HCT116 (cell line): Measurements from ENCODE around the gene UBE2E1. TPM values are rescaled to one million over a fixed set of nuclear protein-coding genes. Genes with fewer than 3 reads are reported as not detected.

ENCODE experiments used
- ATAC-seq: fragments of 200-7000 bp; cut with Tn5 transposase; 2 replicates; pipeline ENCODE4 v1.9.1; 2020; ENCODE audit warnings: mild to moderate bottlenecking, moderate library complexity
- BruUV-seq: library from RNA; stranded (reverse); fragments of 400-500 nt; replicated peaks from 2 replicates; lab custom pipeline; 2021; lab: Mats Ljungman, UMichigan
- CTCF ChIA-PET: fragments of 300-600 bp; sonication (Branson Sonifier 250); formaldehyde crosslinking; loops from one replicate; lab custom pipeline; 2021; ENCODE audit warnings: antibody characterized with exemption; lab: Charles Lee
- POLR2A ChIA-PET: fragments of 300-600, 350-600 bp; sonication (Branson Sonifier 250); formaldehyde crosslinking; loops from one replicate; lab custom pipeline; 2021; ENCODE audit warnings: antibody characterized with exemption; lab: Charles Lee
- RAD21 ChIA-PET, 2 experiments: fragments of 300-600 bp; sonication (Branson Sonifier 250); formaldehyde crosslinking; loops; one replicate each; lab custom pipeline; 2023; ENCODE audit warnings: low total read pairs in 2 of 2; ENCODE audit not compliant: uncharacterized antibody in 2 of 2, unreplicated experiment in 2 of 2, low non-redundant PET in 1 of 2; lab: Charles Lee
- DNase-seq: peaks from one replicate; pipeline ENCODE4 v3.0.0-alpha.2; 2010; ENCODE audit warnings: low read depth, low spot score
- H2AFZ ChIP-seq: fragments of 200-600 bp; shearing (Covaris generic), sonication (generic); 2 replicates; pipeline ENCODE4 v1.6.1; 2017; ENCODE audit warnings: low read depth, mixed run types, mixed read lengths, antibody characterized with exemption, low read length; ENCODE audit not compliant: poor library complexity, severe bottlenecking
- H3K27ac ChIP-seq: 2 replicates; pipeline ENCODE4 v1.5.1; 2012; ENCODE audit warnings: low read depth, low read length
- H3K27me3 ChIP-seq: fragments of 200-600 bp; sonication (generic); 2 replicates; pipeline ENCODE4 v1.6.1; 2016; ENCODE audit warnings: mixed run types, low read length, mixed read lengths; ENCODE audit not compliant: insufficient read depth
- H3K36me3 ChIP-seq, 2 experiments: fragments of 200-500 bp in 1 of 2; fragments of 200-600 bp in 1 of 2; sonication (Bioruptor generic) in 1 of 2; sonication (generic) in 1 of 2; 2 replicates each; pipeline versions ENCODE4 v1.5.1 to v1.6.1; 2014 to 2016; ENCODE audit warnings: low read length in 2 of 2, inconsistent platforms in 1 of 2, mixed read lengths in 1 of 2, mixed run types in 1 of 2; ENCODE audit not compliant: insufficient read depth in 2 of 2, control insufficient read depth in 1 of 2
- H3K4me1 ChIP-seq, 2 experiments: fragments of 200-600 bp in 1 of 2; sonication (generic) in 1 of 2; 2 replicates each; pipeline versions ENCODE4 v1.5.1 to v1.6.1; 2012 to 2017; ENCODE audit warnings: low read length in 2 of 2, inconsistent platforms in 1 of 2, mild to moderate bottlenecking in 1 of 2, mixed read lengths in 1 of 2, mixed run types in 1 of 2, moderate library complexity in 1 of 2; ENCODE audit not compliant: insufficient read depth in 2 of 2, control insufficient read depth in 1 of 2
- H3K4me2 ChIP-seq: fragments of 200-600 bp; sonication (generic); 2 replicates; pipeline ENCODE4 v1.6.1; 2017; ENCODE audit warnings: mixed run types, low read length, mixed read lengths
- H3K4me3 ChIP-seq, 2 experiments: fragments of 200-600 bp in 1 of 2; sonication (generic) in 1 of 2; replicated peaks in 1 of 2; 2 replicates each; pipeline ENCODE4 v1.5.1; 2011 to 2016; ENCODE audit warnings: low read length in 2 of 2, control low read depth in 1 of 2, low read depth in 1 of 2, mild to moderate bottlenecking in 1 of 2, mixed read lengths in 1 of 2, mixed run types in 1 of 2
- H3K79me2 ChIP-seq: fragments of 200-600 bp; sonication (generic); 2 replicates; pipeline ENCODE4 v1.6.1; 2017; ENCODE audit warnings: mild to moderate bottlenecking, mixed run types, low read length, moderate library complexity, mixed read lengths; ENCODE audit not compliant: insufficient read depth
- H3K9ac ChIP-seq: fragments of 200-600 bp; sonication (generic); 2 replicates; pipeline ENCODE4 v1.6.1; 2016; ENCODE audit warnings: low read length, mixed read lengths
- H3K9me2 ChIP-seq: fragments of 200-600 bp; sonication (generic), shearing (Covaris generic); 2 replicates; pipeline ENCODE4 v1.6.1; 2017; ENCODE audit warnings: mixed run types, mild to moderate bottlenecking, moderate library complexity; ENCODE audit not compliant: insufficient read depth
- H3K9me3 ChIP-seq, 2 experiments: fragments of 200-500 bp in 1 of 2; fragments of 200-600 bp in 1 of 2; sonication (Bioruptor generic) in 1 of 2; sonication (generic) in 1 of 2; 2 replicates each; pipeline ENCODE4 v1.6.1; 2014 to 2017; ENCODE audit warnings: low read length in 2 of 2, mixed read lengths in 2 of 2, inconsistent platforms in 1 of 2, low read depth in 1 of 2, mild to moderate bottlenecking in 1 of 2, mixed run types in 1 of 2, moderate library complexity in 1 of 2; ENCODE audit not compliant: control insufficient read depth in 1 of 2, insufficient read depth in 1 of 2
- H4K20me1 ChIP-seq: fragments of 200-600 bp; sonication (generic), shearing (Covaris generic); 2 replicates; pipeline ENCODE4 v1.6.1; 2017; ENCODE audit warnings: mixed run types, mild to moderate bottlenecking, moderate library complexity; ENCODE audit not compliant: insufficient read depth
- ATF3 ChIP-seq: IDR thresholded peaks from 2 replicates; pipeline ENCODE4 v1.6.1; 2012
- EGR1 ChIP-seq: IDR thresholded peaks from 2 replicates; pipeline ENCODE4 v1.6.1; 2012; ENCODE audit warnings: low read depth
- ELF1 ChIP-seq: IDR thresholded peaks from 2 replicates; pipeline ENCODE4 v1.6.1; 2012; ENCODE audit warnings: low read depth, borderline replicate concordance
- FOSL1 ChIP-seq: IDR thresholded peaks from 2 replicates; pipeline ENCODE4 v1.6.1; 2012; ENCODE audit warnings: low read depth
- POLR2AphosphoS5 ChIP-seq: IDR thresholded peaks from 2 replicates; pipeline ENCODE4 v1.6.1; 2011; ENCODE audit warnings: mild to moderate bottlenecking, low read depth, low read length, moderate library complexity
- RAD21 ChIP-seq: IDR thresholded peaks from 2 replicates; pipeline ENCODE4 v1.6.1; 2012; ENCODE audit warnings: low read depth, mild to moderate bottlenecking
- SP1 ChIP-seq: IDR thresholded peaks from 2 replicates; pipeline ENCODE4 v1.6.1; 2012; ENCODE audit warnings: low read depth
- SRF ChIP-seq: IDR thresholded peaks from 2 replicates; pipeline ENCODE4 v1.6.1; 2012; ENCODE audit warnings: low read depth
- YY1 ChIP-seq: IDR thresholded peaks from 2 replicates; pipeline ENCODE4 v1.6.1; 2011; ENCODE audit warnings: low read length, low read depth, moderate library complexity, mild to moderate bottlenecking; ENCODE audit not compliant: insufficient replicate concordance; ENCODE audit errors: extremely low read depth
- intact Hi-C: fragments of 100-400 bp; cut with micrococcal nuclease; formaldehyde crosslinking; loops from 2 replicates; pipeline ENCODE4 v1.10.0; 2022
- total RNA-seq: library from RNA; stranded (reverse); gene quantifications from one replicate; pipeline ENCODE4 v1.2.1, GENCODE V29; 2021; ENCODE audit not compliant: unreplicated experiment

The UBE2E1 gene
- total RNA-seq, 1 experiment from 2014 or later, result 75.1 TPM

- Histone ChIP-seq H3K4me2 (peak overlapping the region; percentile 93), H3K79me2 (peaks cover 33% of the 10 kb centered on the region), H2AFZ (peak overlapping the region; percentile 99), H3K4me1 (peaks cover 0 to 23% of the 10 kb centered on the region in 2 experiments; a peak in 3 of 4 replicates), H3K9me2 (no peaks in the 10 kb centered on the region), H3K9me3 (no peaks in the 10 kb centered on the region), H3K9ac (peak overlapping the region; percentile 67), H3K27ac (no peak overlapping the region; the same call in 1 of the 2 replicates), H3K27me3 (no peaks in the 10 kb centered on the region), H3K4me3 (peak overlapping the region; percentile 48 to 67), H3K36me3 (0 out of 4 replicates have a peak, but pooled peaks cover 0 to 4% of the 10 kb centered on the region in 2 experiments), H4K20me1 (no peaks in the 10 kb centered on the region)
- intact Hi-C loops, result no loop called here
- ChIA-PET POLR2A (no interaction called here), RAD21 (no interaction called here), CTCF (no interaction called here)
- TF ChIP-seq RAD21 (no peak), EGR1 (no peak), FOSL1 (no peak), SRF (no peak), SP1 (no peak), YY1 (no peak), ELF1 (no peak), ATF3 (no peak), POLR2AphosphoS5 (no peak)
- no TSS peak for BruUV-seq
- ATAC-seq, result 0 out of 2 replicates have a peak, but pooled peaks have one; percentile 1
- no peak for DNase-seq
These were observed 534 bp upstream of the UBE2E1 start for GRCh38 chr3:23805210-23805632.
